ENCODE data around the gene ATP6V0E2. TPM values are rescaled to one million over a fixed set of nuclear protein-coding genes. Genes with fewer than 3 reads are reported as not detected.

The ATP6V0E2 gene
- total RNA-seq, 1 experiment from 2014 or later, result 26.2 TPM

GRCh38 chr7:149866139-149866778, 7.5 kb upstream of the ATP6V0E2 start:
- Mint-ChIP-seq H3K4me1 (no peaks in the 10 kb centered on the region), H3K27me3 (ENCODE audit: low read depth) (no peaks in the 10 kb centered on the region), H3K36me3 (no peaks in the 10 kb centered on the region), H3K27ac (no peak overlapping the region; the same call in 1 of the 2 replicates), H3K4me3 (no peak overlapping the region), H3K9me3 (no peaks in the 10 kb centered on the region)
- ChIA-PET POLR2A (no interaction called here), CTCF (no interaction called here)
- ATAC-seq (no peak), DNase-seq (ENCODE audit: low spot score) (no peak)
- TF ChIP-seq AR (CRISPR knock-in tag; IDR thresholded peaks at IDR 0.05) (no peak), CDX4 (CRISPR knock-in tag; IDR thresholded peaks at IDR 0.05; ENCODE audit: borderline replicate concordance) (no peak), ZNF263 (CRISPR knock-in tag; IDR thresholded peaks at IDR 0.05; ENCODE audit: low read depth) (no peak), NR2C2 (CRISPR knock-in tag; IDR thresholded peaks at IDR 0.05) (no peak), JUN (CRISPR knock-in tag; IDR thresholded peaks at IDR 0.05) (no peak), CREB1 (CRISPR knock-in tag; IDR thresholded peaks at IDR 0.05) (no peak), ZNF423 (CRISPR knock-in tag; IDR thresholded peaks at IDR 0.05) (no peak)
- TF ChIP-seq, protein P1, sequence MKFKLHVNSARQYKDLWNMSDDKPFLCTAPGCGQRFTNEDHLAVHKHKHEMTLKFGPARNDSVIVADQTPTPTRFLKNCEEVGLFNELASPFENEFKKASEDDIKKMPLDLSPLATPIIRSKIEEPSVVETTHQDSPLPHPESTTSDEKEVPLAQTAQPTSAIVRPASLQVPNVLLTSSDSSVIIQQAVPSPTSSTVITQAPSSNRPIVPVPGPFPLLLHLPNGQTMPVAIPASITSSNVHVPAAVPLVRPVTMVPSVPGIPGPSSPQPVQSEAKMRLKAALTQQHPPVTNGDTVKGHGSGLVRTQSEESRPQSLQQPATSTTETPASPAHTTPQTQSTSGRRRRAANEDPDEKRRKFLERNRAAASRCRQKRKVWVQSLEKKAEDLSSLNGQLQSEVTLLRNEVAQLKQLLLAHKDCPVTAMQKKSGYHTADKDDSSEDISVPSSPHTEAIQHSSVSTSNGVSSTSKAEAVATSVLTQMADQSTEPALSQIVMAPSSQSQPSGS (CRISPR knock-in tag; IDR thresholded peaks at IDR 0.05; ENCODE audit: borderline replicate concordance, low read depth), result no peak

- no peaks in the 10 kb centered on the region for H3K36me3 Mint-ChIP-seq
- ChIA-PET CTCF (interaction anchor here (1.0 to 1.2 kb wide), 2 partner anchors 17 to 68 kb away, joined by 3 to 6 read pairs; no protein-coding TSS in a partner anchor), POLR2A (no interaction called here)
- no peak overlapping the region for H3K4me3 Mint-ChIP-seq
- 0 out of 2 replicates have a peak, but pooled peaks cover 3% of the 10 kb centered on the region for H3K4me1 Mint-ChIP-seq
- H3K27me3 Mint-ChIP-seq (ENCODE audit: low read depth), result no peaks in the 10 kb centered on the region; the same call in 1 of the 2 replicates
- TF ChIP-seq, protein P2, sequence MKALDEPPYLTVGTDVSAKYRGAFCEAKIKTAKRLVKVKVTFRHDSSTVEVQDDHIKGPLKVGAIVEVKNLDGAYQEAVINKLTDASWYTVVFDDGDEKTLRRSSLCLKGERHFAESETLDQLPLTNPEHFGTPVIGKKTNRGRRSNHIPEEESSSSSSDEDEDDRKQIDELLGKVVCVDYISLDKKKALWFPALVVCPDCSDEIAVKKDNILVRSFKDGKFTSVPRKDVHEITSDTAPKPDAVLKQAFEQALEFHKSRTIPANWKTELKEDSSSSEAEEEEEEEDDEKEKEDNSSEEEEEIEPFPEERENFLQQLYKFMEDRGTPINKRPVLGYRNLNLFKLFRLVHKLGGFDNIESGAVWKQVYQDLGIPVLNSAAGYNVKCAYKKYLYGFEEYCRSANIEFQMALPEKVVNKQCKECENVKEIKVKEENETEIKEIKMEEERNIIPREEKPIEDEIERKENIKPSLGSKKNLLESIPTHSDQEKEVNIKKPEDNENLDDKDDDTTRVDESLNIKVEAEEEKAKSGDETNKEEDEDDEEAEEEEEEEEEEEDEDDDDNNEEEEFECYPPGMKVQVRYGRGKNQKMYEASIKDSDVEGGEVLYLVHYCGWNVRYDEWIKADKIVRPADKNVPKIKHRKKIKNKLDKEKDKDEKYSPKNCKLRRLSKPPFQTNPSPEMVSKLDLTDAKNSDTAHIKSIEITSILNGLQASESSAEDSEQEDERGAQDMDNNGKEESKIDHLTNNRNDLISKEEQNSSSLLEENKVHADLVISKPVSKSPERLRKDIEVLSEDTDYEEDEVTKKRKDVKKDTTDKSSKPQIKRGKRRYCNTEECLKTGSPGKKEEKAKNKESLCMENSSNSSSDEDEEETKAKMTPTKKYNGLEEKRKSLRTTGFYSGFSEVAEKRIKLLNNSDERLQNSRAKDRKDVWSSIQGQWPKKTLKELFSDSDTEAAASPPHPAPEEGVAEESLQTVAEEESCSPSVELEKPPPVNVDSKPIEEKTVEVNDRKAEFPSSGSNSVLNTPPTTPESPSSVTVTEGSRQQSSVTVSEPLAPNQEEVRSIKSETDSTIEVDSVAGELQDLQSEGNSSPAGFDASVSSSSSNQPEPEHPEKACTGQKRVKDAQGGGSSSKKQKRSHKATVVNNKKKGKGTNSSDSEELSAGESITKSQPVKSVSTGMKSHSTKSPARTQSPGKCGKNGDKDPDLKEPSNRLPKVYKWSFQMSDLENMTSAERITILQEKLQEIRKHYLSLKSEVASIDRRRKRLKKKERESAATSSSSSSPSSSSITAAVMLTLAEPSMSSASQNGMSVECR (CRISPR knock-in tag; IDR thresholded peaks at IDR 0.05; ENCODE audit: borderline replicate concordance), result no peak
- no peak for TF ChIP-seq E2F4 (CRISPR knock-in tag; IDR thresholded peaks at IDR 0.05; ENCODE audit: borderline replicate concordance, low read depth)
- no peak for TF ChIP-seq HMGXB4 (CRISPR knock-in tag; IDR thresholded peaks at IDR 0.05)
- TF ChIP-seq, protein P3, sequence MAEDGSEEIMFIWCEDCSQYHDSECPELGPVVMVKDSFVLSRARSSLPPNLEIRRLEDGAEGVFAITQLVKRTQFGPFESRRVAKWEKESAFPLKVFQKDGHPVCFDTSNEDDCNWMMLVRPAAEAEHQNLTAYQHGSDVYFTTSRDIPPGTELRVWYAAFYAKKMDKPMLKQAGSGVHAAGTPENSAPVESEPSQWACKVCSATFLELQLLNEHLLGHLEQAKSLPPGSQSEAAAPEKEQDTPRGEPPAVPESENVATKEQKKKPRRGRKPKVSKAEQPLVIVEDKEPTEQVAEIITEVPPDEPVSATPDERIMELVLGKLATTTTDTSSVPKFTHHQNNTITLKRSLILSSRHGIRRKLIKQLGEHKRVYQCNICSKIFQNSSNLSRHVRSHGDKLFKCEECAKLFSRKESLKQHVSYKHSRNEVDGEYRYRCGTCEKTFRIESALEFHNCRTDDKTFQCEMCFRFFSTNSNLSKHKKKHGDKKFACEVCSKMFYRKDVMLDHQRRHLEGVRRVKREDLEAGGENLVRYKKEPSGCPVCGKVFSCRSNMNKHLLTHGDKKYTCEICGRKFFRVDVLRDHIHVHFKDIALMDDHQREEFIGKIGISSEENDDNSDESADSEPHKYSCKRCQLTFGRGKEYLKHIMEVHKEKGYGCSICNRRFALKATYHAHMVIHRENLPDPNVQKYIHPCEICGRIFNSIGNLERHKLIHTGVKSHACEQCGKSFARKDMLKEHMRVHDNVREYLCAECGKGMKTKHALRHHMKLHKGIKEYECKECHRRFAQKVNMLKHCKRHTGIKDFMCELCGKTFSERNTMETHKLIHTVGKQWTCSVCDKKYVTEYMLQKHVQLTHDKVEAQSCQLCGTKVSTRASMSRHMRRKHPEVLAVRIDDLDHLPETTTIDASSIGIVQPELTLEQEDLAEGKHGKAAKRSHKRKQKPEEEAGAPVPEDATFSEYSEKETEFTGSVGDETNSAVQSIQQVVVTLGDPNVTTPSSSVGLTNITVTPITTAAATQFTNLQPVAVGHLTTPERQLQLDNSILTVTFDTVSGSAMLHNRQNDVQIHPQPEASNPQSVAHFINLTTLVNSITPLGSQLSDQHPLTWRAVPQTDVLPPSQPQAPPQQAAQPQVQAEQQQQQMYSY (CRISPR knock-in tag; IDR thresholded peaks at IDR 0.05), result no peak
- no peak for TF ChIP-seq OVOL2 (CRISPR knock-in tag; IDR thresholded peaks at IDR 0.05; ENCODE audit: borderline replicate concordance)
- no peak for TF ChIP-seq ZNF232 (CRISPR knock-in tag; IDR thresholded peaks at IDR 0.05)
- TF ChIP-seq NR2C2 (CRISPR knock-in tag; IDR thresholded peaks at IDR 0.05), result no peak
- TF ChIP-seq NR3C1 (CRISPR knock-in tag; conservative IDR thresholded peaks at IDR 0.05; ENCODE audit: low read depth), result no peak
- H3K9me3 Mint-ChIP-seq, result no peaks in the 10 kb centered on the region
- DNase-seq (ENCODE audit: low spot score), result no peak
- ATAC-seq, result no peak
- no peak overlapping the region for H3K27ac Mint-ChIP-seq
Observed at GRCh38 chr7:149866779-149867447, 6.9 kb upstream of the ATP6V0E2 start.

Data from WTC11 (cell line).